ENCODE data around the gene ARAP2.

DNA sequence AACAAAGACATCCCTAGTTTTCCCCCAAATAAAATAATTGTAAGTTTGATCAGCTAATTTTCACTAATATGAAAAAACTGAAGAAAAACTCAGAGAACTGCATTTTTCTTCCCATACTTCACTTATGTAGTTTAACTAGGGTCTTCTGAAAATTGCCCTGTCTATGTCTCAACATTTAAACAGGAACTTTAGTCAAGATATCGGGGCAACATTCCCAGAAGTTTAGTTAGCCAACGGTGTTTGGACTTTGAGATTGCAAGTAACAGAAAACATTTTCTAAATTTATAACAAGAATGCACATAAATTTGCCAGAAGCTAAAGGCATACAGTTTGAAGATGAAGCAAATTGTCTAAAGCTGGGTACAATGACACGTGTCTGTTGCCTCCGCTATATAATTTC, 201.1 kb downstream of the ARAP2 start:
- TF ChIP-seq, protein P1, sequence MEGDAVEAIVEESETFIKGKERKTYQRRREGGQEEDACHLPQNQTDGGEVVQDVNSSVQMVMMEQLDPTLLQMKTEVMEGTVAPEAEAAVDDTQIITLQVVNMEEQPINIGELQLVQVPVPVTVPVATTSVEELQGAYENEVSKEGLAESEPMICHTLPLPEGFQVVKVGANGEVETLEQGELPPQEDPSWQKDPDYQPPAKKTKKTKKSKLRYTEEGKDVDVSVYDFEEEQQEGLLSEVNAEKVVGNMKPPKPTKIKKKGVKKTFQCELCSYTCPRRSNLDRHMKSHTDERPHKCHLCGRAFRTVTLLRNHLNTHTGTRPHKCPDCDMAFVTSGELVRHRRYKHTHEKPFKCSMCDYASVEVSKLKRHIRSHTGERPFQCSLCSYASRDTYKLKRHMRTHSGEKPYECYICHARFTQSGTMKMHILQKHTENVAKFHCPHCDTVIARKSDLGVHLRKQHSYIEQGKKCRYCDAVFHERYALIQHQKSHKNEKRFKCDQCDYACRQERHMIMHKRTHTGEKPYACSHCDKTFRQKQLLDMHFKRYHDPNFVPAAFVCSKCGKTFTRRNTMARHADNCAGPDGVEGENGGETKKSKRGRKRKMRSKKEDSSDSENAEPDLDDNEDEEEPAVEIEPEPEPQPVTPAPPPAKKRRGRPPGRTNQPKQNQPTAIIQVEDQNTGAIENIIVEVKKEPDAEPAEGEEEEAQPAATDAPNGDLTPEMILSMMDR (IDR thresholded peaks at IDR 0.05): no peak
- no peak for TF ChIP-seq POLR2A (IDR thresholded peaks at IDR 0.05)
